Erythroblast (primary cell): ENCODE measurements around the gene COBLL1.
A peak's percentile ranks its signal among the peaks of the same experiment; 100 is the strongest.
"Not testable (repeated sequence)": the region's sequence is repeated elsewhere in the genome, so short reads cannot be mapped to it uniquely, and the experiment has no call there.

ENCODE experiments used
- DNase-seq, 2 experiments: peaks; one replicate each; lab custom pipeline; 2025; lab: John Stamatoyannopoulos, UW
- GATA1 ChIP-seq: IDR thresholded peaks from 2 replicates; pipeline ENCODE4 v1.6.1; 2011; ENCODE audit warnings: low read depth, mild to moderate bottlenecking, control low read depth, low read length, moderate library complexity
- POLR2A ChIP-seq: IDR thresholded peaks from 2 replicates; pipeline ENCODE4 v1.6.1; 2011; ENCODE audit warnings: mild to moderate bottlenecking, low read length

Gene COBLL1

GRCh38 chr2:164721430-164721829 lies 120.2 kb downstream of the COBLL1 start:
- DNase-seq: no peak
- no peak for TF ChIP-seq POLR2A

- no peak for TF ChIP-seq POLR2A
- DNase-seq: no peak
Observed at GRCh38 chr2:164719996-164720941, 121.4 kb downstream of the COBLL1 start.

- DNase-seq: peak; percentile 36 to 68
- TF ChIP-seq GATA1 (no peak), POLR2A (no peak)
Observed at GRCh38 chr2:164717000-164717803, 124.4 kb downstream of the COBLL1 start.

GRCh38 chr2:164714471-164714870 lies 127.2 kb downstream of the COBLL1 start:
- peak; percentile 49 to 71 for DNase-seq
- TF ChIP-seq POLR2A (no peak), GATA1 (no peak)

- TF ChIP-seq GATA1 (no peak), POLR2A (no peak)
- DNase-seq: no peak
Observed at GRCh38 chr2:164711766-164712138, 129.9 kb downstream of the COBLL1 start.

GRCh38 chr2:164710837-164711765 lies 130.5 kb downstream of the COBLL1 start:
- no peak for DNase-seq
- no peak for TF ChIP-seq POLR2A
- TF ChIP-seq GATA1: no peak

- not testable (repeated sequence) for DNase-seq
Observed at GRCh38 chr2:164710252-164710836, 131.3 kb downstream of the COBLL1 start.

GRCh38 chr2:164706522-164706921 lies 135.1 kb downstream of the COBLL1 start:
- no peak for DNase-seq
- no peak for TF ChIP-seq GATA1
- no peak for TF ChIP-seq POLR2A

- TF ChIP-seq POLR2A (no peak), GATA1 (no peak)
- DNase-seq: no peak
Observed at GRCh38 chr2:164705412-164706167, 136.0 kb downstream of the COBLL1 start.

- DNase-seq: no peak
- no peak for TF ChIP-seq GATA1
- TF ChIP-seq POLR2A: no peak
Observed at GRCh38 chr2:164703915-164704706, 137.5 kb downstream of the COBLL1 start.

- DNase-seq: no peak
- TF ChIP-seq GATA1: no peak
Observed at GRCh38 chr2:164701565-164701964, 140.1 kb downstream of the COBLL1 start.

- TF ChIP-seq POLR2A (no peak), GATA1 (no peak)
- no peak for DNase-seq
Observed at GRCh38 chr2:164700390-164700789, 141.2 kb downstream of the COBLL1 start.
